ENCODE measurements around the gene B9D1.

DNA sequence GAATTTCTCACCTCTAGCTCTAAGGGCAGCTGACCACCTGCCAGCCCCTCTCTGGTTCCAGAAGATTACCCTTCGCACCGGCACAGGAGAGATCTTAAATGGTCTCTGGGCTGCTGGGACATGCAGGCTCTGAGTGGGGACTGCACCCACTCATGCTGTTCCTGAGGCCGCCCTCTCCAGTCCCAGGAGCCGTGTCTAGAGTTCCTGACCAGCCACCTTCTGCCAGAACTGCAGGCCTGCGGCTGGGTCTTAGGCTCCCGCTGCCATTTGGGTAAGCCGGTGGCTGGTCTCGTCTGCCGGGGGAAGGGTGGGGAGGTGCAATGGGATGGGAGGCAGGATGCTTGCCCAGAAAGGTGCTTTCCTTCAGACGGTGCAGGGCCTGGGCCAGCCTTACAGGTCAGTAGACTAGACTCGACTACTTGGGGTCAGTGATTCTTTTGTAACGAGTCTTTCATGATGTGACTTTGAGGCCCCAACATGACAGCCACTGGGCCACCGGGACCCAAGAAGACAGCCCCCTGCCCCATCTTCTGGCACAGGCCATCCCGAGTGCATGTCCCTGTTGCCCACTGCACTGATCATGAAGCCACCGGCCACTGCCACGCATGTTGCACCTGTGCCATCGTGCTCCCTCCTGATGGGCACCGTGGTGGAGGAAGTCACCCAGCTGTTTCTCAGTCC lies 26.4 kb downstream of the B9D1 start:
- TF ChIP-seq, protein P1, sequence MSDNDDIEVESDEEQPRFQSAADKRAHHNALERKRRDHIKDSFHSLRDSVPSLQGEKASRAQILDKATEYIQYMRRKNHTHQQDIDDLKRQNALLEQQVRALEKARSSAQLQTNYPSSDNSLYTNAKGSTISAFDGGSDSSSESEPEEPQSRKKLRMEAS (IDR thresholded peaks at IDR 0.05) = no peak
- TF ChIP-seq, protein P2, sequence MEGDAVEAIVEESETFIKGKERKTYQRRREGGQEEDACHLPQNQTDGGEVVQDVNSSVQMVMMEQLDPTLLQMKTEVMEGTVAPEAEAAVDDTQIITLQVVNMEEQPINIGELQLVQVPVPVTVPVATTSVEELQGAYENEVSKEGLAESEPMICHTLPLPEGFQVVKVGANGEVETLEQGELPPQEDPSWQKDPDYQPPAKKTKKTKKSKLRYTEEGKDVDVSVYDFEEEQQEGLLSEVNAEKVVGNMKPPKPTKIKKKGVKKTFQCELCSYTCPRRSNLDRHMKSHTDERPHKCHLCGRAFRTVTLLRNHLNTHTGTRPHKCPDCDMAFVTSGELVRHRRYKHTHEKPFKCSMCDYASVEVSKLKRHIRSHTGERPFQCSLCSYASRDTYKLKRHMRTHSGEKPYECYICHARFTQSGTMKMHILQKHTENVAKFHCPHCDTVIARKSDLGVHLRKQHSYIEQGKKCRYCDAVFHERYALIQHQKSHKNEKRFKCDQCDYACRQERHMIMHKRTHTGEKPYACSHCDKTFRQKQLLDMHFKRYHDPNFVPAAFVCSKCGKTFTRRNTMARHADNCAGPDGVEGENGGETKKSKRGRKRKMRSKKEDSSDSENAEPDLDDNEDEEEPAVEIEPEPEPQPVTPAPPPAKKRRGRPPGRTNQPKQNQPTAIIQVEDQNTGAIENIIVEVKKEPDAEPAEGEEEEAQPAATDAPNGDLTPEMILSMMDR (IDR thresholded peaks at IDR 0.05 in 2 of 3, conservative IDR thresholded peaks at IDR 0.05 in 1 of 3; ENCODE audit: borderline replicate concordance in 1 of 3, insufficient read depth in 1 of 3, low read depth in 2 of 3, low read length in 2 of 3) = no peak
- TF ChIP-seq EZH2 (IDR thresholded peaks at IDR 0.05) (no peak), EGR1 (IDR thresholded peaks at IDR 0.05; ENCODE audit: low read depth) (no peak), POLR2AphosphoS5 (IDR thresholded peaks at IDR 0.05; ENCODE audit: low read depth, low read length) (no peak; the same call in 1 of the 2 replicates), FOSL1 (IDR thresholded peaks at IDR 0.05; ENCODE audit: low read depth) (no peak), RAD21 (IDR thresholded peaks at IDR 0.05; ENCODE audit: low read depth) (no peak), ZNF274 (IDR thresholded peaks at IDR 0.05; ENCODE audit: low read depth, low read length) (no peak), YY1 (IDR thresholded peaks at IDR 0.05; ENCODE audit: extremely low read depth, insufficient replicate concordance, low read depth, low read length) (no peak), POLR2A (IDR thresholded peaks at IDR 0.05; ENCODE audit: borderline replicate concordance, extremely low read depth, insufficient read depth, insufficient read length) (no peak), SIN3A (IDR thresholded peaks at IDR 0.05; ENCODE audit: low read depth) (no peak)
- TF ChIP-seq, protein P3, sequence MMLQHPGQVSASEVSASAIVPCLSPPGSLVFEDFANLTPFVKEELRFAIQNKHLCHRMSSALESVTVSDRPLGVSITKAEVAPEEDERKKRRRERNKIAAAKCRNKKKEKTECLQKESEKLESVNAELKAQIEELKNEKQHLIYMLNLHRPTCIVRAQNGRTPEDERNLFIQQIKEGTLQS (IDR thresholded peaks at IDR 0.05) = no peak
- TF ChIP-seq, protein P4, sequence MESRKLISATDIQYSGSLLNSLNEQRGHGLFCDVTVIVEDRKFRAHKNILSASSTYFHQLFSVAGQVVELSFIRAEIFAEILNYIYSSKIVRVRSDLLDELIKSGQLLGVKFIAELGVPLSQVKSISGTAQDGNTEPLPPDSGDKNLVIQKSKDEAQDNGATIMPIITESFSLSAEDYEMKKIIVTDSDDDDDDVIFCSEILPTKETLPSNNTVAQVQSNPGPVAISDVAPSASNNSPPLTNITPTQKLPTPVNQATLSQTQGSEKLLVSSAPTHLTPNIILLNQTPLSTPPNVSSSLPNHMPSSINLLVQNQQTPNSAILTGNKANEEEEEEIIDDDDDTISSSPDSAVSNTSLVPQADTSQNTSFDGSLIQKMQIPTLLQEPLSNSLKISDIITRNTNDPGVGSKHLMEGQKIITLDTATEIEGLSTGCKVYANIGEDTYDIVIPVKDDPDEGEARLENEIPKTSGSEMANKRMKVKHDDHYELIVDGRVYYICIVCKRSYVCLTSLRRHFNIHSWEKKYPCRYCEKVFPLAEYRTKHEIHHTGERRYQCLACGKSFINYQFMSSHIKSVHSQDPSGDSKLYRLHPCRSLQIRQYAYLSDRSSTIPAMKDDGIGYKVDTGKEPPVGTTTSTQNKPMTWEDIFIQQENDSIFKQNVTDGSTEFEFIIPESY (IDR thresholded peaks at IDR 0.05; ENCODE audit: extremely low read depth, insufficient replicate concordance, low read length) = no peak
- TF ChIP-seq, protein P5, sequence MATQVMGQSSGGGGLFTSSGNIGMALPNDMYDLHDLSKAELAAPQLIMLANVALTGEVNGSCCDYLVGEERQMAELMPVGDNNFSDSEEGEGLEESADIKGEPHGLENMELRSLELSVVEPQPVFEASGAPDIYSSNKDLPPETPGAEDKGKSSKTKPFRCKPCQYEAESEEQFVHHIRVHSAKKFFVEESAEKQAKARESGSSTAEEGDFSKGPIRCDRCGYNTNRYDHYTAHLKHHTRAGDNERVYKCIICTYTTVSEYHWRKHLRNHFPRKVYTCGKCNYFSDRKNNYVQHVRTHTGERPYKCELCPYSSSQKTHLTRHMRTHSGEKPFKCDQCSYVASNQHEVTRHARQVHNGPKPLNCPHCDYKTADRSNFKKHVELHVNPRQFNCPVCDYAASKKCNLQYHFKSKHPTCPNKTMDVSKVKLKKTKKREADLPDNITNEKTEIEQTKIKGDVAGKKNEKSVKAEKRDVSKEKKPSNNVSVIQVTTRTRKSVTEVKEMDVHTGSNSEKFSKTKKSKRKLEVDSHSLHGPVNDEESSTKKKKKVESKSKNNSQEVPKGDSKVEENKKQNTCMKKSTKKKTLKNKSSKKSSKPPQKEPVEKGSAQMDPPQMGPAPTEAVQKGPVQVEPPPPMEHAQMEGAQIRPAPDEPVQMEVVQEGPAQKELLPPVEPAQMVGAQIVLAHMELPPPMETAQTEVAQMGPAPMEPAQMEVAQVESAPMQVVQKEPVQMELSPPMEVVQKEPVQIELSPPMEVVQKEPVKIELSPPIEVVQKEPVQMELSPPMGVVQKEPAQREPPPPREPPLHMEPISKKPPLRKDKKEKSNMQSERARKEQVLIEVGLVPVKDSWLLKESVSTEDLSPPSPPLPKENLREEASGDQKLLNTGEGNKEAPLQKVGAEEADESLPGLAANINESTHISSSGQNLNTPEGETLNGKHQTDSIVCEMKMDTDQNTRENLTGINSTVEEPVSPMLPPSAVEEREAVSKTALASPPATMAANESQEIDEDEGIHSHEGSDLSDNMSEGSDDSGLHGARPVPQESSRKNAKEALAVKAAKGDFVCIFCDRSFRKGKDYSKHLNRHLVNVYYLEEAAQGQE (IDR thresholded peaks at IDR 0.05; ENCODE audit: low read depth) = no peak

Measured in HCT116 (cell line).